Measurements from ENCODE around the gene BTNL3. TPM values are rescaled to one million over a fixed set of nuclear protein-coding genes. Genes with fewer than 3 reads are reported as not detected.
A peak's percentile ranks its signal among the peaks of the same experiment; 100 is the strongest.

BTNL3 gene
- total and polyA plus RNA-seq, 4 donors, result 6.5 TPM; not detected in 3

- WGBS, 2 donors, result 74 to 75% methylated on average over 20 of the region's 20 CpGs
- Histone ChIP-seq H3K36me3 (ENCODE audit: control insufficient read depth in 1 of 2, insufficient read depth in 2 of 2, low read length in 1 of 2) (no peaks in the 10 kb centered on the region), H3K27me3 (ENCODE audit: control insufficient read depth in 1 of 2, insufficient read depth in 2 of 2, low read length in 1 of 2) (no peaks in the 10 kb centered on the region), H3K27ac (ENCODE audit: low read depth in 1 of 2, low read length in 2 of 2) (no peak overlapping the region), H3K9me3 (ENCODE audit: control insufficient read depth, low read length) (no peaks in the 10 kb centered on the region), H3K4me3 (ENCODE audit: low read length in 2 of 2) (no peak overlapping the region), H3K4me1 (ENCODE audit: control insufficient read depth in 1 of 2, insufficient read depth in 2 of 2, low read length in 2 of 2) (no peaks in the 10 kb centered on the region)
- no peak for ATAC-seq (ENCODE audit: low FRiP score)
- DNase-seq, result peak in 1 of 2 donors; percentile 67
- intact Hi-C loops (cut with DNase I), result no loop called here
Measured at GRCh38 chr5:181035991-181036815, 47.6 kb downstream of the BTNL3 start.

GRCh38 chr5:181036816-181037364 is 48.2 kb downstream of the BTNL3 start:
- Histone ChIP-seq H3K27ac (ENCODE audit: low read depth in 1 of 2, low read length in 2 of 2) (no peak overlapping the region), H3K4me3 (ENCODE audit: low read length in 2 of 2) (no peak overlapping the region), H3K27me3 (ENCODE audit: control insufficient read depth in 1 of 2, insufficient read depth in 2 of 2, low read length in 1 of 2) (no peaks in the 10 kb centered on the region), H3K4me1 (ENCODE audit: control insufficient read depth in 1 of 2, insufficient read depth in 2 of 2, low read length in 2 of 2) (no peaks in the 10 kb centered on the region), H3K9me3 (ENCODE audit: control insufficient read depth, low read length) (no peaks in the 10 kb centered on the region), H3K36me3 (ENCODE audit: control insufficient read depth in 1 of 2, insufficient read depth in 2 of 2, low read length in 1 of 2) (no peaks in the 10 kb centered on the region)
- DNase-seq (no peak), ATAC-seq (ENCODE audit: low FRiP score) (no peak)
- WGBS, 2 donors, result 75 to 76% methylated on average over 13 of the region's 13 CpGs
- intact Hi-C loops (cut with DNase I), result no loop called here

- no peak overlapping the region for H3K4me3 ChIP-seq (ENCODE audit: low read length in 2 of 2)
- no peak overlapping the region for H3K27ac ChIP-seq (ENCODE audit: low read depth in 1 of 2, low read length in 2 of 2)
- WGBS, 2 donors, result 69 to 75% methylated on average over 4 of the region's 4 CpGs
- H3K27me3 ChIP-seq (ENCODE audit: control insufficient read depth in 1 of 2, insufficient read depth in 2 of 2, low read length in 1 of 2), result no peaks in the 10 kb centered on the region
- H3K9me3 ChIP-seq (ENCODE audit: control insufficient read depth, low read length), result no peaks in the 10 kb centered on the region
- DNase-seq (peak in 1 of 2 donors; percentile 49), ATAC-seq (ENCODE audit: low FRiP score) (no peak)
- no peaks in the 10 kb centered on the region for H3K4me1 ChIP-seq (ENCODE audit: control insufficient read depth in 1 of 2, insufficient read depth in 2 of 2, low read length in 2 of 2)
- intact Hi-C loops (cut with DNase I), result no loop called here
- no peaks in the 10 kb centered on the region for H3K36me3 ChIP-seq (ENCODE audit: control insufficient read depth in 1 of 2, insufficient read depth in 2 of 2, low read length in 1 of 2)
Measured at GRCh38 chr5:181037365-181037861, 48.8 kb downstream of the BTNL3 start.

- no peak overlapping the region for H3K4me3 ChIP-seq (ENCODE audit: low read length in 2 of 2)
- H3K36me3 ChIP-seq (ENCODE audit: control insufficient read depth in 1 of 2, insufficient read depth in 2 of 2, low read length in 1 of 2), result no peaks in the 10 kb centered on the region
- ATAC-seq (ENCODE audit: low FRiP score) (no peak), DNase-seq (no peak)
- no peaks in the 10 kb centered on the region for H3K27me3 ChIP-seq (ENCODE audit: control insufficient read depth in 1 of 2, insufficient read depth in 2 of 2, low read length in 1 of 2)
- no peak overlapping the region for H3K27ac ChIP-seq (ENCODE audit: low read depth in 1 of 2, low read length in 2 of 2)
- no peaks in the 10 kb centered on the region for H3K9me3 ChIP-seq (ENCODE audit: control insufficient read depth, low read length)
- intact Hi-C loops (cut with DNase I), result no loop called here
- H3K4me1 ChIP-seq (ENCODE audit: control insufficient read depth in 1 of 2, insufficient read depth in 2 of 2, low read length in 2 of 2), result no peaks in the 10 kb centered on the region
- WGBS, 2 donors, result 40 to 44% methylated on average over 8 of the region's 8 CpGs
Measured at GRCh38 chr5:181039471-181039870, 50.8 kb downstream of the BTNL3 start.

GRCh38 chr5:181039931-181040630 is 51.4 kb downstream of the BTNL3 start, which contains the start of gene BTNL9:
BTNL9 (plus strand) TSS chr5:181040266; CDS start chr5:181045490, 5,224 bp downstream.
- 55 to 57% methylated on average over 17 of the region's 17 CpGs for WGBS, 2 donors
- intact Hi-C loops (cut with DNase I), result no loop called here
- H3K36me3 ChIP-seq (ENCODE audit: control insufficient read depth in 1 of 2, insufficient read depth in 2 of 2, low read length in 1 of 2), result no peaks in the 10 kb centered on the region
- no peak within 1 kb of the TSS for H3K27ac ChIP-seq (ENCODE audit: low read depth in 1 of 2, low read length in 2 of 2)
- ATAC-seq (ENCODE audit: low FRiP score) (no peak), DNase-seq (no peak)
- H3K4me1 ChIP-seq (ENCODE audit: control insufficient read depth in 1 of 2, insufficient read depth in 2 of 2, low read length in 2 of 2), result no peaks in the 10 kb centered on the region
- H3K4me3 ChIP-seq (ENCODE audit: low read length in 2 of 2), result no peak within 1 kb of the TSS
- H3K27me3 ChIP-seq (ENCODE audit: control insufficient read depth in 1 of 2, insufficient read depth in 2 of 2, low read length in 1 of 2), result no peaks in the 10 kb centered on the region
- H3K9me3 ChIP-seq (ENCODE audit: control insufficient read depth, low read length), result peaks cover 1% of the 10 kb centered on the region

- H3K9me3 ChIP-seq (ENCODE audit: control insufficient read depth, low read length), result peaks cover 1% of the 10 kb centered on the region
- 80 to 83% methylated on average over 8 of the region's 8 CpGs for WGBS, 2 donors
- DNase-seq, result peak in 1 of 2 donors; percentile 32
- no peak for ATAC-seq (ENCODE audit: low FRiP score)
- no peaks in the 10 kb centered on the region for H3K27me3 ChIP-seq (ENCODE audit: control insufficient read depth in 1 of 2, insufficient read depth in 2 of 2, low read length in 1 of 2)
- H3K36me3 ChIP-seq (ENCODE audit: control insufficient read depth in 1 of 2, insufficient read depth in 2 of 2, low read length in 1 of 2), result no peaks in the 10 kb centered on the region
- intact Hi-C loops (cut with DNase I), result no loop called here
- H3K27ac ChIP-seq (ENCODE audit: low read depth in 1 of 2, low read length in 2 of 2), result no peak overlapping the region
- no peak overlapping the region for H3K4me3 ChIP-seq (ENCODE audit: low read length in 2 of 2)
- no peaks in the 10 kb centered on the region for H3K4me1 ChIP-seq (ENCODE audit: control insufficient read depth in 1 of 2, insufficient read depth in 2 of 2, low read length in 2 of 2)
Measured at GRCh38 chr5:181040631-181040945, 51.9 kb downstream of the BTNL3 start.

- Histone ChIP-seq H3K4me3 (ENCODE audit: low read length in 2 of 2) (no peak overlapping the region), H3K27ac (ENCODE audit: low read depth in 1 of 2, low read length in 2 of 2) (no peak overlapping the region), H3K27me3 (ENCODE audit: control insufficient read depth in 1 of 2, insufficient read depth in 2 of 2, low read length in 1 of 2) (no peaks in the 10 kb centered on the region), H3K4me1 (ENCODE audit: control insufficient read depth in 1 of 2, insufficient read depth in 2 of 2, low read length in 2 of 2) (no peaks in the 10 kb centered on the region), H3K9me3 (ENCODE audit: control insufficient read depth, low read length) (peaks cover 1% of the 10 kb centered on the region), H3K36me3 (ENCODE audit: control insufficient read depth in 1 of 2, insufficient read depth in 2 of 2, low read length in 1 of 2) (no peaks in the 10 kb centered on the region)
- intact Hi-C loops (cut with DNase I), result no loop called here
- ATAC-seq (ENCODE audit: low FRiP score), result no peak
- DNase-seq, result no peak
- 44 to 45% methylated on average over 6 of the region's 6 CpGs for WGBS, 2 donors
Measured at GRCh38 chr5:181041043-181041442, 52.4 kb downstream of the BTNL3 start.

GRCh38 chr5:181042036-181042713 is 53.5 kb downstream of the BTNL3 start:
- no peaks in the 10 kb centered on the region for H3K27me3 ChIP-seq (ENCODE audit: control insufficient read depth in 1 of 2, insufficient read depth in 2 of 2, low read length in 1 of 2)
- intact Hi-C loops (cut with DNase I), result no loop called here
- H3K27ac ChIP-seq (ENCODE audit: low read depth in 1 of 2, low read length in 2 of 2), result no peak overlapping the region
- no peak overlapping the region for H3K4me3 ChIP-seq (ENCODE audit: low read length in 2 of 2)
- peaks cover 1% of the 10 kb centered on the region for H3K9me3 ChIP-seq (ENCODE audit: control insufficient read depth, low read length)
- DNase-seq (peak in 1 of 2 donors; percentile 48), ATAC-seq (ENCODE audit: low FRiP score) (no peak)
- H3K36me3 ChIP-seq (ENCODE audit: control insufficient read depth in 1 of 2, insufficient read depth in 2 of 2, low read length in 1 of 2), result no peaks in the 10 kb centered on the region
- 63 to 65% methylated on average over 15 of the region's 15 CpGs for WGBS, 2 donors
- no peaks in the 10 kb centered on the region for H3K4me1 ChIP-seq (ENCODE audit: control insufficient read depth in 1 of 2, insufficient read depth in 2 of 2, low read length in 2 of 2)
